Hepatocyte (in vitro differentiated cells): ENCODE results near the gene KANK2. TPM values are rescaled to one million over a fixed set of nuclear protein-coding genes. Genes with fewer than 3 reads are reported as not detected.

Experiments
- DNase-seq: peaks from one replicate; pipeline ENCODE4 v3.0.0-alpha.2; 2016; ENCODE audit warnings: low spot score
- H2AFZ ChIP-seq: fragments of 200-600 bp; sonication (generic); 2 replicates; pipeline ENCODE4 v1.6.0; 2016; ENCODE audit warnings: antibody characterized with exemption, mild to moderate bottlenecking
- H3K27ac ChIP-seq: fragments of 200-600 bp; sonication (generic); 2 replicates; pipeline ENCODE4 v1.5.1; 2016; ENCODE audit warnings: mild to moderate bottlenecking
- H3K27me3 ChIP-seq: fragments of 200-600 bp; sonication (generic); 2 replicates; pipeline ENCODE4 v1.6.1; 2016
- H3K36me3 ChIP-seq: fragments of 200-600 bp; sonication (generic); replicated peaks from 2 replicates; pipeline ENCODE4 v1.5.1; 2016; ENCODE audit warnings: low read depth; ENCODE audit not compliant: insufficient read depth
- H3K4me1 ChIP-seq: fragments of 200-600 bp; sonication (generic); 2 replicates; pipeline ENCODE4 v1.5.1; 2016; ENCODE audit warnings: mild to moderate bottlenecking, moderate library complexity; ENCODE audit not compliant: insufficient read depth
- H3K4me2 ChIP-seq: fragments of 200-600 bp; sonication (generic); 2 replicates; pipeline ENCODE4 v1.6.0; 2016
- H3K4me3 ChIP-seq: fragments of 200-600 bp; sonication (generic); 2 replicates; pipeline ENCODE4 v1.5.1; 2016; ENCODE audit warnings: mild to moderate bottlenecking
- H3K79me2 ChIP-seq: fragments of 200-600 bp; sonication (generic); 2 replicates; pipeline ENCODE4 v1.6.0; 2017; ENCODE audit warnings: mild to moderate bottlenecking
- H3K9me2 ChIP-seq: fragments of 200-600 bp; sonication (generic); replicated peaks from 2 replicates; pipeline ENCODE4 v1.6.0; 2017; ENCODE audit warnings: mild to moderate bottlenecking; ENCODE audit not compliant: insufficient read depth
- H3K9me3 ChIP-seq: fragments of 200-600 bp; sonication (generic); 2 replicates; pipeline ENCODE4 v1.5.1; 2016; ENCODE audit warnings: low read depth, mild to moderate bottlenecking
- H4K20me1 ChIP-seq: fragments of 200-600 bp; sonication (generic); 2 replicates; pipeline ENCODE4 v1.6.0; 2016; ENCODE audit warnings: mild to moderate bottlenecking; ENCODE audit not compliant: insufficient read depth, poor library complexity, severe bottlenecking
- CTCF ChIP-seq: fragments of 200-600 bp; sonication (generic); IDR thresholded peaks from 2 replicates; pipeline ENCODE4 v1.5.1; 2016; ENCODE audit warnings: antibody characterized with exemption, mild to moderate bottlenecking; ENCODE audit not compliant: poor library complexity
- EZH2 ChIP-seq: fragments of 200-600 bp; sonication (generic); IDR thresholded peaks from 2 replicates; pipeline ENCODE4 v1.6.1; 2016; ENCODE audit warnings: antibody characterized with exemption, mild to moderate bottlenecking, borderline replicate concordance
- EZH2phosphoT487 ChIP-seq: fragments of 200-600 bp; sonication (generic); IDR thresholded peaks from one replicate; pipeline ENCODE4 v1.6.1; 2018; ENCODE audit warnings: antibody characterized with exemption, mild to moderate bottlenecking, low read depth, moderate library complexity; ENCODE audit not compliant: unreplicated experiment, severe bottlenecking
- WGBS: methylation state at CpG from one replicate; pipeline ENCODE4 v1.1.6; 2016; ENCODE audit warnings: low lambda C conversion rate; ENCODE audit errors: missing lambda C conversion rate; 5-methylcytosine and 5-hydroxymethylcytosine counted together
- polyA plus RNA-seq: library from polyadenylated mRNA; unstranded; fragments of >200 nt; fragmentation: Nextera tagmentation; extraction: Ambion mirVana; gene quantifications from 2 replicates; pipeline ENCODE4 v1.2.1, GENCODE V29; 2016
- total RNA-seq: library from RNA; depleted of rRNA; stranded (reverse); fragments of >200 nt; gene quantifications from 2 replicates; pipeline ENCODE4 v1.2.3, GENCODE V29; 2014

KANK2 gene
- total and polyA plus RNA-seq, 2 experiments from 2014 or later = 39.6 to 60.3 TPM

GRCh38 chr19:11136400-11137101, 60.8 kb downstream of the KANK2 start:
- no peak overlapping the region for H3K4me2 ChIP-seq
- TF ChIP-seq EZH2phosphoT487 = no peak
- TF ChIP-seq EZH2 = no peak
- TF ChIP-seq CTCF = no peak
- H3K4me1 ChIP-seq = peaks cover 29% of the 10 kb centered on the region
- no peaks in the 10 kb centered on the region for H3K79me2 ChIP-seq
- H2AFZ ChIP-seq = no peak overlapping the region
- WGBS = 88% methylated on average over 14 of the region's 14 CpGs
- no peak overlapping the region for H3K27ac ChIP-seq
- H4K20me1 ChIP-seq = no peaks in the 10 kb centered on the region
- no peak for DNase-seq
- no peak overlapping the region for H3K4me3 ChIP-seq
- no peaks in the 10 kb centered on the region for H3K27me3 ChIP-seq
- no peaks in the 10 kb centered on the region for H3K9me2 ChIP-seq
- H3K9me3 ChIP-seq = no peaks in the 10 kb centered on the region
- no peaks in the 10 kb centered on the region for H3K36me3 ChIP-seq

- no peaks in the 10 kb centered on the region for H3K9me2 ChIP-seq
- peaks cover 4% of the 10 kb centered on the region for H4K20me1 ChIP-seq
- no peaks in the 10 kb centered on the region for H3K4me1 ChIP-seq
- H3K27me3 ChIP-seq = no peaks in the 10 kb centered on the region
- WGBS = 95% methylated on average over 7 of the region's 7 CpGs
- H3K4me2 ChIP-seq = no peak overlapping the region
- H3K27ac ChIP-seq = peak overlapping the region; percentile 7
- H3K4me3 ChIP-seq = no peak overlapping the region
- no peak overlapping the region for H2AFZ ChIP-seq
- H3K79me2 ChIP-seq = peaks cover 3% of the 10 kb centered on the region
- TF ChIP-seq EZH2 (no peak), EZH2phosphoT487 (no peak), CTCF (no peak)
- H3K36me3 ChIP-seq = peaks cover 4% of the 10 kb centered on the region
- H3K9me3 ChIP-seq = no peaks in the 10 kb centered on the region
- no peak for DNase-seq
Observed at GRCh38 chr19:11131471-11131870, 65.9 kb downstream of the KANK2 start.

- H2AFZ ChIP-seq = no peak overlapping the region
- peaks cover 4% of the 10 kb centered on the region for H3K36me3 ChIP-seq
- peaks cover 6% of the 10 kb centered on the region for H4K20me1 ChIP-seq
Observed at GRCh38 chr19:11130824-11131455, 66.4 kb downstream of the KANK2 start.

More at GRCh38 chr19:11130824-11131455, 66.4 kb downstream of the KANK2 start:
- Histone ChIP-seq H3K27me3 (no peaks in the 10 kb centered on the region), H3K4me2 (no peak overlapping the region), H3K4me3 (no peak overlapping the region), H3K9me3 (no peaks in the 10 kb centered on the region), H3K79me2 (peaks cover 3% of the 10 kb centered on the region), H3K9me2 (no peaks in the 10 kb centered on the region), H3K27ac (peak overlapping the region; percentile 55), H3K4me1 (no peaks in the 10 kb centered on the region)
- peak; percentile 85 for DNase-seq
- TF ChIP-seq EZH2 (no peak), EZH2phosphoT487 (no peak), CTCF (peak; percentile 57)
- 69% methylated on average over 19 of the region's 19 CpGs for WGBS
